ENCODE data around the gene ATR.

DNA sequence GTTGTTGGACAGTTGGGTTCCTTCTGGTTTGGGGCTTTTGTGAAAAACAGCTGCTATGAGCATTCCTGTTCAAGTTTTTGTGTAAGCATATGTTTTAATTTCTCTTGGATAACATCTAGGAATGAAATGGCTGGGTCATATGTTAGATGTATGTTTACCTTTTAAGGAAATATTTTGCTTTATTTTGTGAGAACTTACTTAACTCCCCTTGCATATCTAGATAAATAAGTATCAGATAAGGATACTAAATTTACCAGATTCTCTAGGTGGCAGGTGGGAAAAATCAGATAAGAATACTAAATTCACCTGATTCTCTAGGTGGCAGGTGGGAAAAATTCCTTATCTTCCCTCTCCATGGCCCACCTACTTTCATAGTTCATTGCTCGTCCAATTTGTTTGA lies 16.6 kb upstream of the ATR start:
- TF ChIP-seq, protein P1, sequence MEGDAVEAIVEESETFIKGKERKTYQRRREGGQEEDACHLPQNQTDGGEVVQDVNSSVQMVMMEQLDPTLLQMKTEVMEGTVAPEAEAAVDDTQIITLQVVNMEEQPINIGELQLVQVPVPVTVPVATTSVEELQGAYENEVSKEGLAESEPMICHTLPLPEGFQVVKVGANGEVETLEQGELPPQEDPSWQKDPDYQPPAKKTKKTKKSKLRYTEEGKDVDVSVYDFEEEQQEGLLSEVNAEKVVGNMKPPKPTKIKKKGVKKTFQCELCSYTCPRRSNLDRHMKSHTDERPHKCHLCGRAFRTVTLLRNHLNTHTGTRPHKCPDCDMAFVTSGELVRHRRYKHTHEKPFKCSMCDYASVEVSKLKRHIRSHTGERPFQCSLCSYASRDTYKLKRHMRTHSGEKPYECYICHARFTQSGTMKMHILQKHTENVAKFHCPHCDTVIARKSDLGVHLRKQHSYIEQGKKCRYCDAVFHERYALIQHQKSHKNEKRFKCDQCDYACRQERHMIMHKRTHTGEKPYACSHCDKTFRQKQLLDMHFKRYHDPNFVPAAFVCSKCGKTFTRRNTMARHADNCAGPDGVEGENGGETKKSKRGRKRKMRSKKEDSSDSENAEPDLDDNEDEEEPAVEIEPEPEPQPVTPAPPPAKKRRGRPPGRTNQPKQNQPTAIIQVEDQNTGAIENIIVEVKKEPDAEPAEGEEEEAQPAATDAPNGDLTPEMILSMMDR (optimal IDR thresholded peaks at IDR 0.05 in 1 of 3, IDR thresholded peaks at IDR 0.05 in 1 of 3, conservative IDR thresholded peaks at IDR 0.05 in 1 of 3; ENCODE audit: extremely low read depth in 1 of 3, insufficient read depth in 2 of 3, low read length in 3 of 3): no peak
- no peak for TF ChIP-seq EZH2 (IDR thresholded peaks at IDR 0.05; ENCODE audit: low read length)
